ENCODE measurements around the gene CRACR2B. TPM values are rescaled to one million over a fixed set of nuclear protein-coding genes. Genes with fewer than 3 reads are reported as not detected.
A peak's percentile ranks its signal among the peaks of the same experiment; 100 is the strongest.

CRACR2B gene
- total and polyA plus RNA-seq, 2 of the 8 experiments (the other 6 are each of a cell fraction or from before 2014, with no cell fraction given) = 18.2 to 26.4 TPM

- H2BK12ac ChIP-seq (ENCODE audit: low read depth, low read length) = no peak overlapping the region
- no peak overlapping the region for H2BK20ac ChIP-seq (ENCODE audit: low read length)
- H2BK120ac ChIP-seq (replicated peaks; ENCODE audit: low read depth, low read length) = no peak overlapping the region
- DNase-seq (ENCODE audit: low read depth in 1 of 2, low spot score in 2 of 2) = no peak
- H3K27ac ChIP-seq (ENCODE audit: low read depth, low read length) = no peak overlapping the region
- H3K36me3 ChIP-seq (ENCODE audit: control insufficient read depth in 2 of 4, insufficient read depth in 4 of 4, low read length in 3 of 4) = no peaks in the 10 kb centered on the region
- peaks cover 0 to 9% of the 10 kb centered on the region in 2 experiments; a peak in 1 of 4 replicates for H3K79me2 ChIP-seq (ENCODE audit: control insufficient read depth in 1 of 2, insufficient read depth in 2 of 2, low read length in 2 of 2)
- H3K9ac ChIP-seq (replicated peaks in 1 of 4; ENCODE audit: extremely low read depth in 1 of 4, low read depth in 3 of 4, low read length in 3 of 4) = peak overlapping the region in 2 of 4 experiments; percentile 6 to 58; a peak in 2 of 7 replicates
- peaks cover 0 to 45% (median 27%) of the 10 kb centered on the region in 4 experiments; a peak in 6 of 7 replicates for H3K4me1 ChIP-seq (replicated peaks in 1 of 4; ENCODE audit: control insufficient read depth in 3 of 4, insufficient read depth in 4 of 4, low read length in 3 of 4)
- H3K18ac ChIP-seq (ENCODE audit: extremely low read depth, low read length) = no peak overlapping the region; the same call in 1 of the 2 replicates
- WGBS, 2 experiments (ENCODE audit: extremely low coverage in 1 of 2, insufficient coverage in 1 of 2, insufficient read length in 1 of 2, insufficient replicate concordance in 2 of 2, low coverage in 1 of 2, low lambda C conversion rate in 2 of 2, missing lambda C conversion rate in 1 of 2) = 4% methylated on average over 48 of the region's 97 CpGs; no CpG with 5 or more reads in 1 of the 2 experiments
- no peak overlapping the region for H4K5ac ChIP-seq (ENCODE audit: insufficient read length, low read depth, low read length)
- no peak overlapping the region for H2AK5ac ChIP-seq (ENCODE audit: low read depth, low read length)
- FAIRE-seq = no peak
- H3K23ac ChIP-seq (ENCODE audit: insufficient read length) = no peak overlapping the region
- H3K27me3 ChIP-seq (replicated peaks in 1 of 4; ENCODE audit: control insufficient read depth in 3 of 4, extremely low read depth in 1 of 4, insufficient read depth in 3 of 4, low read length in 3 of 4) = peaks cover 0 to 2% (median 0%) of the 10 kb centered on the region in 4 experiments; a peak in 4 of 7 replicates
- no peak overlapping the region for H2BK5ac ChIP-seq (ENCODE audit: low read depth, low read length)
- ChIA-PET CTCF (ENCODE audit: partially characterized antibody) (interaction anchor here (1.0 to 5.4 kb wide), 7 partner anchors 16 to 201 kb away, joined by 3 to 35 read pairs (median 15); no protein-coding TSS in a partner anchor), POLR2A (ENCODE audit: partially characterized antibody) (interaction anchor here (0.7 to 40.4 kb wide), 9 partner anchors 7 to 50 kb away, joined by 3 to 1917 read pairs (median 7); partner anchors contain the start of genes CD151, CEND1, CRACR2B and PIDD1)
- H3K4ac ChIP-seq (replicated peaks; ENCODE audit: insufficient read length, low read depth, low read length) = no peak overlapping the region
- no peak overlapping the region for H2BK15ac ChIP-seq (ENCODE audit: low read length)
- H2AFZ ChIP-seq (ENCODE audit: low read length) = no peak overlapping the region
- H3K14ac ChIP-seq (ENCODE audit: insufficient read length) = no peak overlapping the region
- H3K4me3 ChIP-seq (ENCODE audit: extremely low read depth in 1 of 4, insufficient read depth in 2 of 4, low read depth in 3 of 4, low read length in 4 of 4) = peak overlapping the region; percentile 38 to 69 (median 55)
- H3K79me1 ChIP-seq (ENCODE audit: low read depth, low read length) = peaks cover 2% of the 10 kb centered on the region; the same call in 1 of the 2 replicates
- H4K8ac ChIP-seq (ENCODE audit: extremely low read depth, insufficient read depth, low read length) = no peak overlapping the region
- no peak overlapping the region for H4K91ac ChIP-seq (replicated peaks; ENCODE audit: insufficient read length, low read length)
- H4K20me1 ChIP-seq (replicated peaks in 1 of 2; ENCODE audit: control insufficient read depth in 1 of 2, insufficient read depth in 2 of 2, low read length in 2 of 2) = peaks cover 15 to 38% of the 10 kb centered on the region in 2 experiments
- H3K9me3 ChIP-seq (ENCODE audit: insufficient read depth in 2 of 2, low read depth in 1 of 2, low read length in 1 of 2) = no peaks in the 10 kb centered on the region
- 0 out of 2 replicates have a peak, but pooled peaks have one; percentile 13 for TF ChIP-seq TBP (IDR thresholded peaks at IDR 0.05; ENCODE audit: low read depth, low read length)
- TF ChIP-seq SIN3A (conservative IDR thresholded peaks at IDR 0.05 in 1 of 2, IDR thresholded peaks at IDR 0.05 in 1 of 2; ENCODE audit: low read depth in 1 of 2, low read length in 2 of 2) = 0 out of 4 replicates have a peak, but pooled peaks of 1 of the 2 experiments have one; percentile 61
- TF ChIP-seq BACH1 (IDR thresholded peaks at IDR 0.05; ENCODE audit: low read length) = peak; percentile 9; the same call in 1 of the 2 replicates
- TF ChIP-seq PHF8 (conservative IDR thresholded peaks at IDR 0.05; ENCODE audit: low read depth, low read length) = peak; percentile 19; the same call in 1 of the 2 replicates
- no peak for TF ChIP-seq RFX5 (IDR thresholded peaks at IDR 0.05; ENCODE audit: borderline replicate concordance, low read depth, low read length)
- no peak for TF ChIP-seq EP300 (IDR thresholded peaks at IDR 0.05; ENCODE audit: borderline replicate concordance in 1 of 2, low read depth in 2 of 2, low read length in 2 of 2)
- 0 out of 2 replicates have a peak, but pooled peaks have one; percentile 4 for TF ChIP-seq TAF1 (IDR thresholded peaks at IDR 0.05; ENCODE audit: low read depth, low read length)
- TF ChIP-seq EGR1 (IDR thresholded peaks at IDR 0.05; ENCODE audit: borderline replicate concordance, low read depth, low read length) = no peak
- peak overlapping the region; percentile 67 to 86 for H3K4me2 ChIP-seq (ENCODE audit: insufficient read depth in 1 of 2, low read depth in 2 of 2, low read length in 2 of 2)
- H3K56ac ChIP-seq (replicated peaks; ENCODE audit: insufficient read length, low read depth, low read length) = no peak overlapping the region
- peaks cover 18% of the 10 kb centered on the region; the same call in 1 of the 2 replicates for H3K23me2 ChIP-seq (ENCODE audit: low read depth, low read length)
These were observed 22.4 kb downstream of the CRACR2B start for GRCh38 chr11:849951-850774.

Measured in H1 (cell line).